ENCODE results near the gene PLA2G4F. TPM values are rescaled to one million over a fixed set of nuclear protein-coding genes. Genes with fewer than 3 reads are reported as not detected.
A peak's percentile ranks its signal among the peaks of the same experiment; 100 is the strongest.

Gene PLA2G4F
- total and polyA plus RNA-seq, 10 donors, result 0.03 TPM; not detected in 9

DNA sequence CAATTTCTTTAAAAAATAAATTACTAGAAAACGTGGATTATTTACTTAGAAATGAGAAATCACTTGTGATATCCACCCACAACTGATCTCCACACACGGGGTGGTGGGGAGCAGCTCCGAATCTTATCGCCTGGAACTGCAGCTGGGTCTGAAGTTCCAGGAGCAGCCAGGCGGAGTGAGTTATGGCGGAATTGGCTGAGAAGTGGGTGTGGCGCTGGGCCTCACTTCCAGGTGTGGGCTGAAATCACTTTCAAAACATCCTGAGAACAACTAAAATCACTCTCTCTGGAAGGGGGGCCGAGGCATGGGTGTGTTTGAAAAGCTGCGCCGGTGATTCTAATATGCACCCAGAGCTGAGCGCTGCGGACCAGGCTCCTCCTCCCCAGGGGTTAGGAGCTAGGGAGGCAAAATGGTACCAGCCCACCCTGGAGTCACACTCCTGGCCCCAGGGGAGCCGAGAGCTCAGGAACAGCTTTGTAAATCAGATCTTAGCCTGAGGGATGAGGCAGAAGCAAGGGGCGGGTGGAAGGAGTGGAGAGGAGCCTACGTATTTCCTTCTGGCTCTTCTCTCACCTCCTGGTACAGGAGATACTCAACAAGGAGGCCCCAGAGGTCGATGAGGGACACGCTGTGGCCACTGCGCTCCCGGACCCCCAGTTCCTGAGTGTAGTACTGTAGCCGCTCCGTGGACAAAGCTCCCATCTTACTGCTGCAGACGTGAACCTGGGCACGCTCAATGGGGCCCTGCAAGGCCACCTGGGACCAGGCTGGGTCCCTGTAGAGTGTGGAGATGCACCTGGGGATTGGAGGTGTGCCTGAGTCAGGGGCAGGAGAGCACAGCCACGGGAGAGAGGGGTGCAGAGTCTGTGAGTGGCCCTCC lies 9.6 kb downstream of the PLA2G4F start:
- Histone ChIP-seq H3K27me3 (replicated peaks in 1 of 7) (peaks cover 0 to 5% (median 0%) of the 10 kb centered on the region in 7 donors), H3K4me1 (no peaks in the 10 kb centered on the region), H3K27ac (no peak overlapping the region), H3K4me3 (no peak overlapping the region), H3K9me3 (no peaks in the 10 kb centered on the region), H3K36me3 (no peaks in the 10 kb centered on the region)
- no peak for DNase-seq
- 80 to 88% (median 84%) methylated on average over 24 of the region's 24 CpGs for WGBS, 5 donors
- TF ChIP-seq, protein P1, sequence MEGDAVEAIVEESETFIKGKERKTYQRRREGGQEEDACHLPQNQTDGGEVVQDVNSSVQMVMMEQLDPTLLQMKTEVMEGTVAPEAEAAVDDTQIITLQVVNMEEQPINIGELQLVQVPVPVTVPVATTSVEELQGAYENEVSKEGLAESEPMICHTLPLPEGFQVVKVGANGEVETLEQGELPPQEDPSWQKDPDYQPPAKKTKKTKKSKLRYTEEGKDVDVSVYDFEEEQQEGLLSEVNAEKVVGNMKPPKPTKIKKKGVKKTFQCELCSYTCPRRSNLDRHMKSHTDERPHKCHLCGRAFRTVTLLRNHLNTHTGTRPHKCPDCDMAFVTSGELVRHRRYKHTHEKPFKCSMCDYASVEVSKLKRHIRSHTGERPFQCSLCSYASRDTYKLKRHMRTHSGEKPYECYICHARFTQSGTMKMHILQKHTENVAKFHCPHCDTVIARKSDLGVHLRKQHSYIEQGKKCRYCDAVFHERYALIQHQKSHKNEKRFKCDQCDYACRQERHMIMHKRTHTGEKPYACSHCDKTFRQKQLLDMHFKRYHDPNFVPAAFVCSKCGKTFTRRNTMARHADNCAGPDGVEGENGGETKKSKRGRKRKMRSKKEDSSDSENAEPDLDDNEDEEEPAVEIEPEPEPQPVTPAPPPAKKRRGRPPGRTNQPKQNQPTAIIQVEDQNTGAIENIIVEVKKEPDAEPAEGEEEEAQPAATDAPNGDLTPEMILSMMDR (IDR thresholded peaks at IDR 0.05 in 8 of 11, conservative IDR thresholded peaks at IDR 0.05 in 3 of 11), result no peak
- TF ChIP-seq POLR2AphosphoS5 (IDR thresholded peaks at IDR 0.05) (no peak), POLR2A (IDR thresholded peaks at IDR 0.05) (no peak)
- intact Hi-C loops (cut with DNase I; ENCODE audit: low total_unique reads), result no loop called here

GRCh38 chr15:42145546-42146455 lies 10.6 kb downstream of the PLA2G4F start:
- Histone ChIP-seq H3K27me3 (replicated peaks in 1 of 7) (peaks cover 0 to 5% (median 0%) of the 10 kb centered on the region in 7 donors), H3K4me3 (no peak overlapping the region), H3K4me1 (no peaks in the 10 kb centered on the region), H3K27ac (no peak overlapping the region), H3K36me3 (no peaks in the 10 kb centered on the region), H3K9me3 (no peaks in the 10 kb centered on the region)
- no peak for TF ChIP-seq POLR2AphosphoS5 (IDR thresholded peaks at IDR 0.05)
- TF ChIP-seq, protein P1 (IDR thresholded peaks at IDR 0.05 in 8 of 11, conservative IDR thresholded peaks at IDR 0.05 in 3 of 11), result no peak
- no peak for TF ChIP-seq POLR2A (IDR thresholded peaks at IDR 0.05)
- peak; percentile 48 for DNase-seq
- 81 to 87% (median 83%) methylated on average over 19 to 29 of the region's 29 CpGs for WGBS, 5 donors
- intact Hi-C loops (cut with DNase I; ENCODE audit: low total_unique reads), result no loop called here

- Histone ChIP-seq H3K4me1 (no peaks in the 10 kb centered on the region), H3K9me3 (no peaks in the 10 kb centered on the region), H3K27me3 (replicated peaks in 1 of 7) (peaks cover 0 to 5% (median 0%) of the 10 kb centered on the region in 7 donors), H3K4me3 (no peak overlapping the region), H3K27ac (no peak overlapping the region), H3K36me3 (no peaks in the 10 kb centered on the region)
- peak; percentile 16 for DNase-seq
- WGBS, 5 donors, result 74 to 83% (median 79%) methylated on average over 9 of the region's 9 CpGs
- intact Hi-C loops (cut with DNase I; ENCODE audit: low total_unique reads), result no loop called here
- TF ChIP-seq, protein P1 (IDR thresholded peaks at IDR 0.05 in 8 of 11, conservative IDR thresholded peaks at IDR 0.05 in 3 of 11), result no peak
- no peak for TF ChIP-seq POLR2AphosphoS5 (IDR thresholded peaks at IDR 0.05)
- no peak for TF ChIP-seq POLR2A (IDR thresholded peaks at IDR 0.05)
These were observed 11.5 kb downstream of the PLA2G4F start for GRCh38 chr15:42144841-42145375.
